HepG2 (cell line): ENCODE results near the gene ATRNL1. TPM values are rescaled to one million over a fixed set of nuclear protein-coding genes. Genes with fewer than 3 reads are reported as not detected.
"Not testable (repeated sequence)": the region's sequence is repeated elsewhere in the genome, so short reads cannot be mapped to it uniquely, and the experiment has no call there.

Experiments
- ATAC-seq: fragments of 200-7000 bp; cut with Tn5 transposase; 3 replicates; pipeline ENCODE4 v1.9.1; 2020; ENCODE audit warnings: mild to moderate bottlenecking, moderate library complexity
- BruUV-seq: library from RNA; stranded (reverse); fragments of 400-500 nt; replicated peaks from 2 replicates; lab custom pipeline; 2021; lab: Mats Ljungman, UMichigan
- CTCF ChIA-PET: fragments of 300-600 bp; formaldehyde crosslinking; extraction: SDS; loops from one replicate; lab custom pipeline; 2021; ENCODE audit warnings: low total read pairs, inconsistent platforms, low intra/inter-chr PET ratio; lab: Yijun Ruan, JAX
- POLR2A ChIA-PET: fragments of 350-600 bp; sonication (Branson Sonifier 250); formaldehyde crosslinking; loops from one replicate; lab custom pipeline; 2020; ENCODE audit warnings: antibody characterized with exemption, inconsistent platforms; lab: Yijun Ruan, JAX
- DNase-seq: peaks from one replicate; pipeline ENCODE4 v3.0.0-alpha.2; 2015; ENCODE audit warnings: low spot score
- FAIRE-seq: peaks from 3 replicates; lab custom pipeline; 2011; peaks lifted over from hg19 to GRCh38; lab: Jason Lieb, UNC
- H2AFZ ChIP-seq: one replicate; pipeline ENCODE4 v1.6.1; 2011; ENCODE audit warnings: low read length, inconsistent platforms
- H3K27ac ChIP-seq: fragments of 300-600 bp; 3 replicates; pipeline ENCODE4 v1.8.0; 2011; ENCODE audit warnings: mixed run types, mild to moderate bottlenecking, mixed read lengths, low read length, inconsistent platforms; ENCODE audit not compliant: insufficient read depth; ENCODE audit errors: extremely low read length
- H3K27me3 ChIP-seq, 2 experiments: fragments of 200-600 bp in 1 of 2; 2 replicates in 1 of 2; 3 replicates in 1 of 2; pipeline versions ENCODE4 v1.6.0 to v1.8.0; 2011; ENCODE audit warnings: low read length in 2 of 2, mild to moderate bottlenecking in 2 of 2, moderate library complexity in 2 of 2, inconsistent platforms in 1 of 2; ENCODE audit not compliant: insufficient read depth in 2 of 2, control insufficient read depth in 1 of 2
- H3K36me3 ChIP-seq, 2 experiments: fragments of 200-600 bp in 1 of 2; replicated peaks in 1 of 2; 2 replicates in 1 of 2; 3 replicates in 1 of 2; pipeline versions ENCODE4 v1.5.1 to v1.8.0; 2011; ENCODE audit warnings: low read length in 2 of 2, inconsistent platforms in 1 of 2; ENCODE audit not compliant: insufficient read depth in 2 of 2, control insufficient read depth in 1 of 2
- H3K4me1 ChIP-seq: 2 replicates; pipeline ENCODE4 v1.5.1; 2012; ENCODE audit warnings: low read length, inconsistent platforms; ENCODE audit not compliant: insufficient read depth
- H3K4me2 ChIP-seq: 2 replicates; pipeline ENCODE4 v1.6.0; 2011; ENCODE audit warnings: low read depth, low read length, inconsistent platforms
- H3K4me3 ChIP-seq, 3 experiments: fragments of 200-600 bp in 1 of 3; sonication (generic), shearing (Covaris generic) in 1 of 3; replicated peaks in 1 of 3; 2 replicates each; pipeline ENCODE4 v1.5.1; 2011 to 2016; ENCODE audit warnings: low read length in 3 of 3, inconsistent platforms in 2 of 3, low read depth in 2 of 3, mild to moderate bottlenecking in 2 of 3, control low read depth in 1 of 3, mixed read lengths in 1 of 3; ENCODE audit not compliant: insufficient read depth in 1 of 3
- H3K79me2 ChIP-seq: one replicate; pipeline ENCODE4 v1.6.1; 2011; ENCODE audit warnings: low read length, inconsistent platforms; ENCODE audit not compliant: insufficient read depth
- H3K9ac ChIP-seq: 2 replicates; pipeline ENCODE4 v1.6.0; 2011; ENCODE audit warnings: mild to moderate bottlenecking, low read depth, low read length, inconsistent platforms; ENCODE audit not compliant: insufficient read depth
- H3K9me3 ChIP-seq: 2 replicates; pipeline ENCODE4 v1.5.1; 2012; ENCODE audit warnings: mild to moderate bottlenecking, low read length
- H4K20me1 ChIP-seq: 2 replicates; pipeline ENCODE4 v1.6.0; 2011; ENCODE audit warnings: inconsistent platforms, mild to moderate bottlenecking, low read length, moderate library complexity; ENCODE audit not compliant: insufficient read depth
- ATF1 ChIP-seq: IDR thresholded peaks from 2 replicates; pipeline ENCODE4 v1.6.1; 2016; ENCODE audit warnings: mild to moderate bottlenecking, control low read depth
- CEBPB ChIP-seq: IDR thresholded peaks from 2 replicates; pipeline ENCODE4 v1.6.1; 2011; ENCODE audit warnings: low read depth, low read length, improper control_type of control experiment, borderline replicate concordance
- NFKBIZ ChIP-seq: IDR thresholded peaks from 2 replicates; pipeline ENCODE4 v1.6.1; 2018; ENCODE audit warnings: missing genetic modification reagents, missing compliant biosample characterization
- TCF12 ChIP-seq, 2 experiments: fragments of 450-650 bp in 1 of 2; sonication (generic) in 1 of 2; formaldehyde crosslinking in 1 of 2; IDR thresholded peaks; 2 replicates each; pipeline versions ENCODE4 v1.6.1 to v1.8.0; 2017 to 2022; ENCODE audit warnings: antibody characterized with exemption in 1 of 2, mild to moderate bottlenecking in 1 of 2, missing genetic modification reagents in 1 of 2, moderate library complexity in 1 of 2
- ZNF24 ChIP-seq: fragments of 450-650 bp; IDR thresholded peaks from 2 replicates; pipeline ENCODE4 v1.6.1; 2017; ENCODE audit warnings: antibody characterized with exemption, mild to moderate bottlenecking
- ZNF432 ChIP-seq: sonication (generic); formaldehyde crosslinking; IDR thresholded peaks from 2 replicates; pipeline ENCODE4 v1.5.0; 2020; ENCODE audit warnings: missing genetic modification reagents, mild to moderate bottlenecking, borderline replicate concordance
- ZNF737 ChIP-seq: sonication (generic); formaldehyde crosslinking; IDR thresholded peaks from 2 replicates; pipeline ENCODE4 v1.5.0; 2020; ENCODE audit warnings: missing genetic modification reagents, mild to moderate bottlenecking, borderline replicate concordance
- WGBS: methylation state at CpG from one replicate; pipeline ENCODE4 v1.1.6; 2017; ENCODE audit warnings: low lambda C conversion rate; 5-methylcytosine and 5-hydroxymethylcytosine counted together
- in situ Hi-C: cut with HindIII; loops from 2 replicates; pipeline ENCODE4 v1.10.0; 2017; ENCODE audit warnings: low pct_unique_long_range_greater_than_20kb; ENCODE audit not compliant: extremely low pct_ligation_motif_present
- intact Hi-C: fragments of 100-400 bp; cut with micrococcal nuclease; formaldehyde crosslinking; loops from one replicate; pipeline ENCODE4 v1.10.0; 2022; ENCODE audit not compliant: unreplicated experiment
- polyA plus RNA-seq, 8 experiments: library from polyadenylated mRNA; depleted of rRNA in 3 of 8; stranded (reverse) in 7 of 8; unstranded in 1 of 8; fragments of >200 nt; fragmentation: Illumina TruSeq in 4 of 8; extraction: Trizol in 4 of 8; gene quantifications; 2 replicates each; pipeline versions ENCODE4 v1.2.1 to v1.2.3, GENCODE V29; 2011 to 2016; ENCODE audit warnings: low read depth in 4 of 8, missing spikeins in 1 of 8, mixed read lengths in 1 of 8; ENCODE audit not compliant: insufficient read depth in 1 of 8
- total RNA-seq, 5 experiments: library from RNA; depleted of rRNA; stranded (reverse); fragments of >200 nt; fragmentation: Illumina TruSeq; extraction: Trizol; gene quantifications; 2 replicates each; pipeline ENCODE4 v1.2.3, GENCODE V29; 2016; ENCODE audit warnings: low read depth in 1 of 5
- TF ChIP-seq, protein P1 (sequence below): IDR thresholded peaks from 2 replicates; pipeline ENCODE4 v1.6.1; 2012; ENCODE audit warnings: low read depth, low read length, improper control_type of control experiment

The ATRNL1 gene
- total and polyA plus RNA-seq, 2 of the 13 experiments (the other 11 are each of a cell fraction or from before 2014, with no cell fraction given), result 0.04 TPM; not detected in 1

GRCh38 chr10:115398026-115398425 lies 304.9 kb downstream of the ATRNL1 start (continued):
- no peak for TF ChIP-seq ZNF737 (CRISPR knock-in tag)
- TF ChIP-seq, protein P1, sequence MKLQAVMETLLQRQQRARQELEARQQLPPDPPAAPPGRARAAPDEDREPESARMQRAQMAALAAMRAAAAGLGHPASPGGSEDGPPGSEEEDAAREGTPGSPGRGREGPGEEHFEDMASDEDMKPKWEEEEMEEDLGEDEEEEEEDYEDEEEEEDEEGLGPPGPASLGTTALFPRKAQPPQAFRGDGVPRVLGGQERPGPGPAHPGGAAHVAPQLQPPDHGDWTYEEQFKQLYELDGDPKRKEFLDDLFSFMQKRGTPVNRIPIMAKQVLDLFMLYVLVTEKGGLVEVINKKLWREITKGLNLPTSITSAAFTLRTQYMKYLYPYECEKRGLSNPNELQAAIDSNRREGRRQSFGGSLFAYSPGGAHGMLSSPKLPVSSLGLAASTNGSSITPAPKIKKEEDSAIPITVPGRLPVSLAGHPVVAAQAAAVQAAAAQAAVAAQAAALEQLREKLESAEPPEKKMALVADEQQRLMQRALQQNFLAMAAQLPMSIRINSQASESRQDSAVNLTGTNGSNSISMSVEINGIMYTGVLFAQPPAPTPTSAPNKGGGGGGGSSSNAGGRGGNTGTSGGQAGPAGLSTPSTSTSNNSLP, result no peak
- no peak for TF ChIP-seq ZNF24
- TF ChIP-seq ATF1 (CRISPR knock-in tag), result no peak
- no peak for TF ChIP-seq NFKBIZ (CRISPR knock-in tag)

GRCh38 chr10:115402699-115403098 lies 309.5 kb downstream of the ATRNL1 start:
- in situ Hi-C loops, result no loop called here
- no TSS peak for BruUV-seq

DNA sequence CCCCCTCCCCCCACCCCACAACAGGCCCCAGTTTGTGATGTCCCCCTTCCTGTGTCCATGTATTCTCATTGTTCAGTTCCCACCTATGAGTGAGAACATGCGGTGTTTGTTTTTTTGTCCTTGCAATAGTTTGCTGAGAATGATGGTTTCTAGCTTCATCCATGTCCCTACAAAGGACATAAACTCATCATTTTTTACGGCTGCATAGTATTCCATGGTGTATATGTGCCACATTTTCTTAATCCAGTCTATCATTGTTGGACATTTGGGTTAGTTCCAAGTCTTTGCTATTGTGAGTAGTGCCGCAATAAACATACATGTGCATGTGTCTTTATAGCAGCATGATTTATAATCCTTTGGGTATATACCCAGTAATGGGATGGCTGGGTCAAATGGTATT lies 312.7 kb downstream of the ATRNL1 start:
- in situ Hi-C loops, H3K27ac ChIP-seq, H3K27me3 ChIP-seq, ATAC-seq, H3K4me1 ChIP-seq, H3K9ac ChIP-seq, FAIRE-seq, intact Hi-C loops, H3K4me2 ChIP-seq, H4K20me1 ChIP-seq, CTCF ChIA-PET, H3K4me3 ChIP-seq, H2AFZ ChIP-seq, H3K79me2 ChIP-seq, H3K9me3 ChIP-seq, DNase-seq, H3K36me3 ChIP-seq, BruUV-seq, POLR2A ChIA-PET: not testable (repeated sequence)
- WGBS, result 47% methylated on average over 2 of the region's 3 CpGs

More at GRCh38 chr10:115402699-115403098, 309.5 kb downstream of the ATRNL1 start:
- Histone ChIP-seq H3K4me1 (no peaks in the 10 kb centered on the region), H2AFZ (no peak overlapping the region), H3K9me3 (no peaks in the 10 kb centered on the region), H3K27me3 (no peaks in the 10 kb centered on the region), H3K36me3 (no peaks in the 10 kb centered on the region), H3K79me2 (no peaks in the 10 kb centered on the region), H3K27ac (no peak overlapping the region), H3K4me3 (no peak overlapping the region), H3K4me2 (no peak overlapping the region), H4K20me1 (no peaks in the 10 kb centered on the region), H3K9ac (no peak overlapping the region)
- no peak for TF ChIP-seq CEBPB
- TF ChIP-seq ZNF432 (CRISPR knock-in tag), result no peak
- no peak for TF ChIP-seq TCF12 (IDR thresholded peaks at IDR 0.05)
- TF ChIP-seq TCF12 (CRISPR knock-in tag; IDR thresholded peaks at IDR 0.05), result no peak
- POLR2A ChIA-PET, result no interaction called here
- ATAC-seq (no peak), FAIRE-seq (no peak), DNase-seq (no peak)
- intact Hi-C loops, result no loop called here
- CTCF ChIA-PET, result no interaction called here
- 3% methylated on average over 1 of the region's 1 CpG for WGBS
